HG03469 (cell line): Measurements from ENCODE around the gene TMEM161A.
"Not testable (repeated sequence)": the region's sequence is repeated elsewhere in the genome, so short reads cannot be mapped to it uniquely, and the experiment has no call there.

Source experiments
- ATAC-seq: cut with Tn5 transposase; IDR thresholded peaks from one replicate; pipeline ENCODE4 v1.9.1; 2021; ENCODE audit warnings: mild to moderate bottlenecking, moderate library complexity, moderate number of reproducible peaks; ENCODE audit not compliant: unreplicated experiment

TMEM161A gene

GRCh38 chr19:19138109-19138981, at the start of gene TMEM161A:
TSS of gene TMEM161A (minus strand) at chr19:19138478. CDS start at chr19:19138428, 50 bp downstream.
- ATAC-seq = peak; percentile 92

- ATAC-seq = no peak
These were observed 48.5 kb upstream of the TMEM161A start for GRCh38 chr19:19186742-19187141.

GRCh38 chr19:19185853-19186740, 47.8 kb upstream of the TMEM161A start:
- no peak for ATAC-seq

- no peak for ATAC-seq
These were observed 43.3 kb upstream of the TMEM161A start for GRCh38 chr19:19181488-19181998.

GRCh38 chr19:19179548-19180441, 41.5 kb upstream of the TMEM161A start:
- ATAC-seq = no peak

- ATAC-seq = no peak
These were observed 38.7 kb upstream of the TMEM161A start for GRCh38 chr19:19176950-19177349.

GRCh38 chr19:19173243-19173642, 35.0 kb upstream of the TMEM161A start:
- ATAC-seq = not testable (repeated sequence)

GRCh38 chr19:19171821-19172532, 33.7 kb upstream of the TMEM161A start:
- no peak for ATAC-seq

GRCh38 chr19:19170873-19171672, 32.8 kb upstream of the TMEM161A start:
- ATAC-seq = no peak

- peak; percentile 71 for ATAC-seq
These were observed 32.0 kb upstream of the TMEM161A start, which contains the start of gene MEF2B for GRCh38 chr19:19170053-19170872. TSS of gene MEF2B (minus strand) at chr19:19170263. CDS start at chr19:19150735, 19,528 bp downstream.

GRCh38 chr19:19169236-19170052, 31.2 kb upstream of the TMEM161A start:
- no peak for ATAC-seq

- no peak for ATAC-seq
These were observed 29.3 kb upstream of the TMEM161A start for GRCh38 chr19:19167612-19168011.

- ATAC-seq = no peak
These were observed 27.1 kb upstream of the TMEM161A start for GRCh38 chr19:19165396-19165795.

- ATAC-seq = no peak
These were observed 24.2 kb upstream of the TMEM161A start for GRCh38 chr19:19162495-19162894.

GRCh38 chr19:19160461-19161035, 22.3 kb upstream of the TMEM161A start:
- ATAC-seq = no peak

- ATAC-seq = no peak
These were observed 21.3 kb upstream of the TMEM161A start for GRCh38 chr19:19159534-19159933.

- no peak for ATAC-seq
These were observed 19.5 kb upstream of the TMEM161A start for GRCh38 chr19:19157808-19158207.
